ENCODE measurements around the gene CA5A.
A peak's percentile ranks its signal among the peaks of the same experiment; 100 is the strongest.
"Not testable (repeated sequence)": the region's sequence is repeated elsewhere in the genome, so short reads cannot be mapped to it uniquely, and the experiment has no call there.

Gene CA5A

DNA sequence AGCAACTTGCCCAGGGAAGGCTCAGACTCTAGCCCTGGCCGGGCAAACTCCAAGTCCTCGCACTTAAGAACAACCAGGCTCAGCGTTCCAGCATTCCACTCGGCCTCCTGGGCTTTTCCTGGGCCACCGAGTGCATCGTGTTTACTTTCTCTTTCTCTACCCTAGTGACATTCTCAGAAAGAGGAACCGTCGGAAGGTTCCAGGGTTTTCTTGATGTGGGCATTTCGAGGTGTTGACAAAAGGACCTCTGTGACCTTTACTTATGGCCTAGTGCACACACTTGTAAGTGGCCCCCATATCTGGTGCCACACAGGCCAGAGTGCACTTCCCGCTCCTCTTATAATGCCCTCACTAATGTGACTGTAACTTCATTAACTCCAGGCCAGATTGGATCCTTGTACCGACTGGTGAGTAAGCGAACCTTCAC is 11.8 kb upstream of the CA5A start:
- DNase-seq (ENCODE audit: low read depth, low spot score): no peak

DNA sequence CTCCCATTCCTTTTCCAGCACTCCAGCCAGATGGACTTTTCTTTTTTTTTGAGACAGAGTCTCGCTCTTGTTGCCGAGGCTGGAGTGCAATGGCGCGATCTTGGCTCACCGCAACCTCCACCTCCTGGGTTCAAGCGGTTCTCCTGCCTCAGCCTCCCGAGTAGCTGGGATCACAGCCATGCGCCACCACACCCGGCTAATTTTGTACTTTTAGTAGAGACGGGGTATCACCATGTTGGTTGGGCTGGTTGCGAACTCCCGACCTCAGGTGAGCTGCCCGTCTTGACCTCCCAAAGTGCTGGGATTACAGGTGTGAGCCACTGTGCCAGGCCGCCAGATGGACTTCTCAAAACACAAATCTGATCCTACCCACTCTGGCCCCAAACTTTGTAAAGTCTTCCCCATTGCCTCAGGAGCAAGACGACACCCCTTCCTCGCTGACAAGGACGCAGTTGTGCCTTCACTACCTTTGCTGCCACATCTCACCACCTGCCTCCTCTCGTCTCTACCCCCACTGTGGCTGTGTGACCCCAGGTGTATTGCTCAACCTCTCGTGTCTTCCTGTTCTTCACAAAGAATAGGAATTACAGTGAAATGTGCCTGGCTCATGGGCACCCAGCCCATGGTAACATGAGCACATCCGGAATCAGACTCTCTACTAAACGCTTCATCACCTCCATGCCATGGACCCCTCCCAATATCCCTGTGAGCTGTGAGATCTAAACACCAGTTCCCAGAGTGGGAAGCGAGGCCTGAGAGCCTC is 11.2 kb upstream of the CA5A start:
- DNase-seq (ENCODE audit: low read depth, low spot score): no peak

GRCh38 chr16:87946596-87947347 is 10.4 kb upstream of the CA5A start:
- DNase-seq (ENCODE audit: low read depth, low spot score): no peak

DNA sequence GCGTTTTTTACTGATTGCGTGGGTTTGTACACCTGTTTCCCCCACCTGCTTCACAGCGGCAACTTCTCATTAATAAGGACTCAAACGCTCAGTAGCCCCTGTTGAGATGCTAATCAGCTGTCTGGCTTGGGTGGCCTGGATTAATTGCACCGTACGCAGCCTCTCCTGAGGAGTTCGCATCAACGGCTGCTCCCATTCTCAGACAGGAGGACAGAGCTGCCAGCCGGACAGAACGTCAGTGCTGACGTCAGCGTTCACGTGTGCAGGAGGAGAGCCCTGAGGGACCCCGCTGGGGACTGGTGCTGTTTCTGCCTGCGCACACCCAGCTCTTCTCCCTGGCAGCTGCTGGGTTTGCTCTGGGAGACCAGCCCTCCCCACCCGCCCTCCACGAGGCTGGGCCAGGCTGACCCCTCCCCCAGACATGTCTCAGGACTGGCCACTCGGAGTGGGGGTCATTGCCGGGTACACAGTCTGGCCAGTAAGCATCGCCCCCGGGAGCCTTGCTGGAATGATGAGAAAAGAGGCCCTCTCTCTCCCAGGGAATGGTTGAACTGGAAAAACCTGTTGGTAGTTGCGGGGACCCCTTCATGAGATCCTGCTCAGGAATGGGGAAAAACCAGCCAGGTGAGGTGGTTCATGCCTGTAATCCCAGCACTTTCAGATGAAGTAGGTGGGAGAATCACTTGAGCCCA is 9.2 kb upstream of the CA5A start:
- DNase-seq (ENCODE audit: low read depth, low spot score): peak; percentile 53

GRCh38 chr16:87942680-87943079 is 6.4 kb upstream of the CA5A start:
- no peak for DNase-seq (ENCODE audit: low read depth, low spot score)

DNA sequence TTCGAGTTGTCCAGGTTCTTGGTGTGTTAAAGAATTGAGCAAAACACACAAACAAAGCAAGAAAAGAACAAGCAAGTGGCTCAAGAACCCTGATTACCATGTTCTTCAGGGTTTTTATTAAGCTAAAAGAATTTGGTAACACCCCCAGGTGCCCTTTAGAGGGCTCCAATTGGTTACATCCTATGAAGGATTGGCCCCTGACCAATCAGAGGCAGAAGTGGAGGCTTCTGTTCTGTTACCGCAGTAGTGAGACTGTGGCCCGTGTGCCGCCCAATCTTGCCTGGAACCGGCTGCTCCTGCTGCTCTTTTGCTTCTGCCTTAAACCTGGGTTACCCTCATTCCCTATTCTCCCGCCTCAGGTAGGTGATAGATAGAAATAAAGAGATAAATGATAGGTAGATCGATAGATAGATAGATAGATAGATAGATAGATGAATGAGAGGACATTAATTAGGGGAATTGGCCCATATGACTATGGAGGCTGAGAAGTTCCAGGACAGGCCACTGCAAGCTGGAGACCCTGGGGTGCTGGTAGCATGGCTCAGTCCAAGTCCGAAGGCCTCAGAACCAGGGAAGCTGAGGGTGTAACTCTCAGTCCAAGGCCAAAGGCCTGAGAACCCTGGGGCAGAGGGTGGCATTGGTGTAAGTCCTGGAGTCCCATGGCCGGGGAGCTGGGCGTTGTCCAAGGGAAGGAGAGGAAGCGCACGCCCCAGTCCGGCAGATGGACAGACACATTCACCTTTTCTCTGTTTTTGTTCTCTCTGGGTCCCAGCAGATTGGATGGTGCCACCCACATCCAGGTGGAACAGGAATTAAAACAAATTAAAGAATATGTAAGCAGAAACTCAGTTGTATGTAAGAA is 3.5 kb upstream of the CA5A start:
- no peak for DNase-seq (ENCODE audit: low read depth, low spot score)

DNA sequence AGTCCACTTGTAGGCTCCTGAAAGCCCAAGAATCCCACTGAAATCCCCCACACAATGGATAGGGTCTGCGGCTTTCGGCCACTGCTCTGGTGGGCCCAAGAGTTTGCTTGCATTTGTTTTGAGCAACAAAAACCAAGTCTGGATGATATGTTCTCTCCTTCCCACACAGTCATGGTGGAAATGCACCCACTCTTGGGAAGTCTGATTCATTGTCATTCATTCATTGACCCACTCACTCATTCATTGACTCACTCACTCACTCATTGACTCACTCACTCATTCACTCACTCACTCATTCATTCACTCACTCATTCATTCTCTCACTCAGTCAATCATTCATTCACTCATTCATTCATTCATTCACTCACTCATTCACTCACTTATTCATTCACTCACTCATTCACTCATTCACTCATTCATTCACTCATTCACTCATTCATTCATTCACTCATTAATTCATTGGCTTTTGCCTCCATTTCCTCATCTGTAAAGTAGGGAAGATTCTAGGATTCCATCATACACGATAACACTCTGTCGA is 2.2 kb upstream of the CA5A start:
- no peak for DNase-seq (ENCODE audit: low read depth, low spot score)

GRCh38 chr16:87937231-87937542 is 858 bp upstream of the CA5A start:
- not testable (repeated sequence) for DNase-seq (ENCODE audit: low read depth, low spot score)

- not testable (repeated sequence) for DNase-seq (ENCODE audit: low read depth, low spot score)
Observed at GRCh38 chr16:87936016-87936374, 334 bp downstream of the CA5A start.

- DNase-seq (ENCODE audit: low read depth, low spot score): not testable (repeated sequence)
Observed at GRCh38 chr16:87934752-87935425, 1.4 kb downstream of the CA5A start.

- no peak for DNase-seq (ENCODE audit: low read depth, low spot score)
Observed at GRCh38 chr16:87933140-87933495, 3.2 kb downstream of the CA5A start.

GRCh38 chr16:87932475-87933139 is 3.7 kb downstream of the CA5A start:
- DNase-seq (ENCODE audit: low read depth, low spot score): not testable (repeated sequence)

GRCh38 chr16:87931504-87931903 is 4.8 kb downstream of the CA5A start:
- DNase-seq (ENCODE audit: low read depth, low spot score): no peak

DNA sequence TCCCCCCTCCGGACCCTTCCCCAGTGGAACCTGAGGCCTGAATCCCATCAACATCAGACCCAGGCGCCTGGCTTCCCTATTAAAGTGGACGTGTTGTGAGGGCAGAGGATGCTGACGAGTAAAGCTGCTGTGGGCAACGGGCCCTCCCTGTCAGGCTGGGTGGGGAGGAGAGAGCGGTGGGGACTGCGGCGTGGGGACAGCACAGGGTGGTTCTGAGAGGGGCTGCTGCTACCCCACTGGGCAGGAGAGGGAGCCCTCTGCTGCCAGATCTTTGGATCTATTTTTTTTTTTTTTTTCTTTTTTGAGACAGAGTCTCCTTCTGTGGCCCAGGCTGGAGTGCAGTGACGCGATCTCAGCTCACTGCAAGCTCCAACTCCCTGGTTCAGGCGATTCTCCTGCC is 5.9 kb downstream of the CA5A start:
- no peak for DNase-seq (ENCODE audit: low read depth, low spot score)

GRCh38 chr16:87929986-87930385 is 6.3 kb downstream of the CA5A start:
- DNase-seq (ENCODE audit: low read depth, low spot score): no peak

- no peak for DNase-seq (ENCODE audit: low read depth, low spot score)
Observed at GRCh38 chr16:87927195-87927562, 9.2 kb downstream of the CA5A start.

DNA sequence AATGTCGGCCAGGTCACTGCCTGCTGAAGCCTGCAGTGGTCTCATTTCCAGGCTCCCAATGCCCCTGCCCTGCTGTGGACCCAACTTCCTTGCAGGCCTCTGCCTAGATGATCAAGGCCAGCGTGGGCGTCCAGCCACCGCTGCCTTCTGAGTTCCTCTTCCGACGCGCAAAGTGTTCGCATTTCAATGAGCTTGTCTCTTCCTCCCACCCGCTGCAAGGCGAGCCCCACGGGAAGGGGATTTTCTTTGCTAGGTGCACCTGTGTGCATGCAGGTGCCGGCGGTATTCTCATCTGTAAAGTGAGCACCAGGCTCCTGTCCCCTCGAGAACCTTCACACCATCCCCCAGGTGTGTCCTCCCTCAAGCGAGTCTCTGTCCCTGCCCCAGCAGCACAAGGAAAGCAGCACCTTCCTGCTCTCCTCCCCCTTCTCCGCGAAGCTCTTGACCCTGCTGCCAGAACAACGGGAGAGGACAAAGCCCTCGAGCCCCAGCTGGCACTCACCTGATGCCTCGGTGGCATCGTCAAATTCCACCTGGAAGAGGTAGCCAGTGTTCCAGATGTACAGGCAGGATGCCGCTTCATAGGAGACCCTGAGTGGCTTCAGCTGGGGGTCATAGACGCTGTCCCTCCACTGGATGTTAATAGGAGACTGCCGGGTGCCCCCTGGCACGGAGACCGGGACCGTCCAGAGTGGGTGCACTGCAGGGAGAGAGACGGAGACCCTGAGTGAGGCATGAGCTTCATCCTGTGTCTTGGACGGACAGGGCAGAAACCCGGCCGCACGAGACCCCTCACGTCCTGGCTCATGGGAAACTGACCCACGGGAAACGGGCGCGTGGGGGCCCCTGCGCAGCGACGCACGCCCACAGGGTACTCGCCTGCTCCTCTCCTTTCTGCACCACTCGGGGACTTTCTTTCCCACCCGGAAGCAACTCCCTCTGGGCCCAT is 9.8 kb downstream of the CA5A start:
- DNase-seq (ENCODE audit: low read depth, low spot score): no peak

- DNase-seq (ENCODE audit: low read depth, low spot score): no peak
Observed at GRCh38 chr16:87924811-87925670, 11.3 kb downstream of the CA5A start.

Measured in brain pericyte (primary cell).